Trophoblast cell (in vitro differentiated cells and primary cell): ENCODE measurements around the gene NAPG.

ENCODE experiments used
- DNase-seq, 2 donors: peaks; one replicate each; pipeline ENCODE4 v3.0.0-alpha.2; 2016
- H2AFZ ChIP-seq: 2 replicates; pipeline ENCODE4 v1.6.1; 2013; ENCODE audit warnings: low read length, moderate library complexity, mild to moderate bottlenecking; ENCODE audit not compliant: insufficient read depth, poor library complexity
- H2AK5ac ChIP-seq: 2 replicates; pipeline ENCODE4 v1.6.1; 2013; ENCODE audit warnings: mild to moderate bottlenecking, low read length
- H2BK120ac ChIP-seq: 2 replicates; pipeline ENCODE4 v1.6.1; 2013; ENCODE audit warnings: low read length, mild to moderate bottlenecking, moderate library complexity; ENCODE audit not compliant: insufficient read depth, poor library complexity
- H2BK12ac ChIP-seq: 2 replicates; pipeline ENCODE4 v1.6.1; 2013; ENCODE audit warnings: mild to moderate bottlenecking, low read length, moderate library complexity
- H2BK5ac ChIP-seq: 2 replicates; pipeline ENCODE4 v1.6.1; 2013; ENCODE audit warnings: low read length, low read depth, moderate library complexity, mild to moderate bottlenecking; ENCODE audit not compliant: poor library complexity
- H3K14ac ChIP-seq: 2 replicates; pipeline ENCODE4 v1.6.1; 2013; ENCODE audit warnings: mild to moderate bottlenecking, low read length
- H3K18ac ChIP-seq: 2 replicates; pipeline ENCODE4 v1.6.1; 2013; ENCODE audit warnings: mild to moderate bottlenecking, low read length
- H3K23ac ChIP-seq: 2 replicates; pipeline ENCODE4 v1.6.1; 2013; ENCODE audit warnings: low read length
- H3K27ac ChIP-seq: 2 replicates; pipeline ENCODE4 v1.5.1; 2013; ENCODE audit warnings: low read depth, mild to moderate bottlenecking, inconsistent platforms, low read length, moderate library complexity
- H3K27me3 ChIP-seq: 2 replicates; pipeline ENCODE4 v1.6.1; 2013; ENCODE audit warnings: inconsistent platforms, mild to moderate bottlenecking, low read length, moderate library complexity; ENCODE audit not compliant: insufficient read depth
- H3K36me3 ChIP-seq, 2 experiments: 1 replicate in 1 of 2; 2 replicates in 1 of 2; pipeline ENCODE4 v1.6.1; 2013; ENCODE audit warnings: low read length in 2 of 2, mild to moderate bottlenecking in 2 of 2, moderate library complexity in 1 of 2; ENCODE audit not compliant: insufficient read depth in 2 of 2, control insufficient read depth in 1 of 2
- H3K4ac ChIP-seq: 2 replicates; pipeline ENCODE4 v1.6.1; 2013; ENCODE audit warnings: low read depth, mild to moderate bottlenecking, low read length, moderate library complexity
- H3K4me1 ChIP-seq, 2 experiments: 1 replicate in 1 of 2; 2 replicates in 1 of 2; pipeline ENCODE4 v1.6.1; 2013; ENCODE audit warnings: low read length in 2 of 2, mild to moderate bottlenecking in 2 of 2, moderate library complexity in 1 of 2; ENCODE audit not compliant: insufficient read depth in 2 of 2, control insufficient read depth in 1 of 2
- H3K4me2 ChIP-seq: 2 replicates; pipeline ENCODE4 v1.6.1; 2013; ENCODE audit warnings: inconsistent platforms, mild to moderate bottlenecking, low read length, moderate library complexity
- H3K4me3 ChIP-seq: 2 replicates; pipeline ENCODE4 v1.5.1; 2013; ENCODE audit warnings: mild to moderate bottlenecking, low read depth, low read length, inconsistent platforms
- H3K79me1 ChIP-seq: one replicate; pipeline ENCODE4 v1.6.1; 2013; ENCODE audit warnings: low read length
- H3K79me2 ChIP-seq: 2 replicates; pipeline ENCODE4 v1.6.1; 2013; ENCODE audit warnings: low read length, mild to moderate bottlenecking; ENCODE audit not compliant: control insufficient read depth, insufficient read depth, poor library complexity
- H3K9ac ChIP-seq: 2 replicates; pipeline ENCODE4 v1.6.1; 2013; ENCODE audit warnings: mild to moderate bottlenecking, low read length
- H3K9me3 ChIP-seq: 2 replicates; pipeline ENCODE4 v1.6.1; 2013; ENCODE audit warnings: low read depth, mild to moderate bottlenecking, control low read depth, inconsistent platforms, low read length; ENCODE audit not compliant: insufficient read depth
- H4K12ac ChIP-seq: 2 replicates; pipeline ENCODE4 v1.6.1; 2013; ENCODE audit warnings: low read depth, mild to moderate bottlenecking, low read length, moderate library complexity
- H4K8ac ChIP-seq: 2 replicates; pipeline ENCODE4 v1.6.1; 2013; ENCODE audit warnings: low read depth, mild to moderate bottlenecking, low read length, moderate library complexity
- H4K91ac ChIP-seq: one replicate; pipeline ENCODE4 v1.6.1; 2013; ENCODE audit warnings: low read depth, mild to moderate bottlenecking, low read length, moderate library complexity
- WGBS: extraction: QIAGEN DNeasy Blood & Tissue Kit; methylation state at CpG from one replicate; pipeline ENCODE4 v1.1.7; 2013; ENCODE audit warnings: missing lambda C conversion rate; ENCODE audit not compliant: insufficient read length, insufficient coverage; ENCODE audit errors: extremely low coverage; 5-methylcytosine and 5-hydroxymethylcytosine counted together

Gene NAPG

GRCh38 chr18:10495936-10496335 lies 29.9 kb upstream of the NAPG start:
- Histone ChIP-seq H3K23ac (no peak overlapping the region), H3K9ac (no peak overlapping the region), H2BK120ac (no peak overlapping the region), H3K4me1 (no peaks in the 10 kb centered on the region), H4K8ac (no peak overlapping the region), H3K9me3 (no peaks in the 10 kb centered on the region), H3K4me2 (no peak overlapping the region), H3K18ac (no peak overlapping the region), H4K91ac (no peak overlapping the region), H3K79me2 (no peaks in the 10 kb centered on the region), H3K27me3 (no peaks in the 10 kb centered on the region), H3K4ac (no peak overlapping the region), H3K14ac (no peak overlapping the region), H3K36me3 (no peaks in the 10 kb centered on the region), H2BK12ac (no peak overlapping the region), H2AFZ (no peak overlapping the region), H4K12ac (no peak overlapping the region), H3K27ac (no peak overlapping the region), H3K79me1 (no peaks in the 10 kb centered on the region), H2BK5ac (no peak overlapping the region), H3K4me3 (no peak overlapping the region), H2AK5ac (no peak overlapping the region)
- DNase-seq, result no peak
- no CpG with 5 or more reads among the region's 2 CpGs for WGBS

- Histone ChIP-seq H2BK120ac (no peak overlapping the region), H3K79me1 (no peaks in the 10 kb centered on the region), H2BK5ac (no peak overlapping the region), H4K91ac (no peak overlapping the region), H3K4me1 (no peaks in the 10 kb centered on the region), H3K9ac (no peak overlapping the region), H3K4ac (no peak overlapping the region), H3K14ac (no peak overlapping the region), H3K9me3 (no peaks in the 10 kb centered on the region), H3K4me3 (no peak overlapping the region), H3K23ac (no peak overlapping the region), H3K79me2 (no peaks in the 10 kb centered on the region), H3K27me3 (no peaks in the 10 kb centered on the region), H2BK12ac (no peak overlapping the region), H3K4me2 (no peak overlapping the region), H3K36me3 (no peaks in the 10 kb centered on the region), H2AFZ (no peak overlapping the region), H3K18ac (no peak overlapping the region), H3K27ac (no peak overlapping the region), H4K12ac (no peak overlapping the region), H4K8ac (no peak overlapping the region), H2AK5ac (no peak overlapping the region)
- DNase-seq, result no peak
Observed at GRCh38 chr18:10497206-10497749, 28.5 kb upstream of the NAPG start.

GRCh38 chr18:10499230-10499629 lies 26.6 kb upstream of the NAPG start:
- Histone ChIP-seq H2AFZ (no peak overlapping the region), H3K36me3 (no peaks in the 10 kb centered on the region), H2BK120ac (no peak overlapping the region), H4K8ac (no peak overlapping the region), H3K9ac (no peak overlapping the region), H3K4me3 (no peak overlapping the region), H2AK5ac (no peak overlapping the region), H3K18ac (no peak overlapping the region), H4K12ac (no peak overlapping the region), H3K27me3 (no peaks in the 10 kb centered on the region), H3K14ac (no peak overlapping the region), H3K4ac (no peak overlapping the region), H2BK5ac (no peak overlapping the region), H3K4me1 (no peaks in the 10 kb centered on the region), H4K91ac (no peak overlapping the region), H3K9me3 (no peaks in the 10 kb centered on the region), H2BK12ac (no peak overlapping the region), H3K79me2 (no peaks in the 10 kb centered on the region), H3K79me1 (no peaks in the 10 kb centered on the region), H3K4me2 (no peak overlapping the region), H3K23ac (no peak overlapping the region), H3K27ac (no peak overlapping the region)
- peak in 1 of 2 donors; percentile 31 for DNase-seq
- WGBS, result no CpG with 5 or more reads among the region's 6 CpGs

GRCh38 chr18:10500038-10500437 lies 25.8 kb upstream of the NAPG start:
- Histone ChIP-seq H3K23ac (no peak overlapping the region), H3K4me3 (no peak overlapping the region), H3K4me1 (no peaks in the 10 kb centered on the region), H2BK12ac (no peak overlapping the region), H3K27me3 (no peaks in the 10 kb centered on the region), H4K12ac (no peak overlapping the region), H3K18ac (no peak overlapping the region), H3K79me1 (no peaks in the 10 kb centered on the region), H3K36me3 (no peaks in the 10 kb centered on the region), H2AFZ (no peak overlapping the region), H3K27ac (no peak overlapping the region), H3K9ac (no peak overlapping the region), H2BK120ac (no peak overlapping the region), H4K8ac (no peak overlapping the region), H3K4ac (no peak overlapping the region), H3K4me2 (no peak overlapping the region), H2AK5ac (no peak overlapping the region), H2BK5ac (no peak overlapping the region), H3K79me2 (no peaks in the 10 kb centered on the region), H3K14ac (no peak overlapping the region), H4K91ac (no peak overlapping the region), H3K9me3 (no peaks in the 10 kb centered on the region)
- no CpG with 5 or more reads among the region's 2 CpGs for WGBS
- DNase-seq, result no peak
